HFFc6 (cell line): ENCODE measurements around the gene LIN54. TPM values are rescaled to one million over a fixed set of nuclear protein-coding genes. Genes with fewer than 3 reads are reported as not detected.

ENCODE experiments used
- DNase-seq: peaks from one replicate; pipeline ENCODE4 v3.0.0-alpha.2; 2018
- H3K27ac Mint-ChIP-seq: 2 replicates; pipeline ENCODE4 v1.8.0; 2020; ENCODE audit warnings: mild to moderate bottlenecking, mixed read lengths
- H3K27me3 Mint-ChIP-seq: 2 replicates; pipeline ENCODE4 v1.8.0; 2021; ENCODE audit warnings: mild to moderate bottlenecking, moderate library complexity, mixed read lengths; ENCODE audit not compliant: insufficient read depth
- H3K36me3 Mint-ChIP-seq: 2 replicates; pipeline ENCODE4 v1.8.0; 2021; ENCODE audit warnings: low read depth, mixed read lengths
- H3K4me1 Mint-ChIP-seq: 2 replicates; pipeline ENCODE4 v1.8.0; 2020; ENCODE audit warnings: low read depth, mixed read lengths
- H3K4me3 Mint-ChIP-seq: 2 replicates; pipeline ENCODE4 v1.8.0; 2020; ENCODE audit warnings: mild to moderate bottlenecking, moderate library complexity, mixed read lengths
- H3K9me3 Mint-ChIP-seq: 2 replicates; pipeline ENCODE4 v1.8.0; 2020; ENCODE audit warnings: mild to moderate bottlenecking, mixed read lengths
- total RNA-seq, 6 experiments: library from RNA; stranded (reverse); fragmentation: NEBNext Ultra II Directional; extraction: Animal tissue kit (Norgen Biotek cat#: 25700); gene quantifications; 2 replicates in 1 of 6; 3 replicates in 5 of 6; pipeline ENCODE4 v1.2.3, GENCODE V29; 2021
- TF ChIP-seq, protein P1 (sequence below): fragments of 200-600 bp; sonication (generic); IDR thresholded peaks from 2 replicates; pipeline ENCODE4 v1.5.0; 2021; ENCODE audit warnings: antibody characterized with exemption, mild to moderate bottlenecking

Gene LIN54
- total RNA-seq, 6 experiments from 2014 or later, result 13.8 to 20.5 (median 18.6) TPM

- DNase-seq, result peak; percentile 65
- TF ChIP-seq, protein P1, sequence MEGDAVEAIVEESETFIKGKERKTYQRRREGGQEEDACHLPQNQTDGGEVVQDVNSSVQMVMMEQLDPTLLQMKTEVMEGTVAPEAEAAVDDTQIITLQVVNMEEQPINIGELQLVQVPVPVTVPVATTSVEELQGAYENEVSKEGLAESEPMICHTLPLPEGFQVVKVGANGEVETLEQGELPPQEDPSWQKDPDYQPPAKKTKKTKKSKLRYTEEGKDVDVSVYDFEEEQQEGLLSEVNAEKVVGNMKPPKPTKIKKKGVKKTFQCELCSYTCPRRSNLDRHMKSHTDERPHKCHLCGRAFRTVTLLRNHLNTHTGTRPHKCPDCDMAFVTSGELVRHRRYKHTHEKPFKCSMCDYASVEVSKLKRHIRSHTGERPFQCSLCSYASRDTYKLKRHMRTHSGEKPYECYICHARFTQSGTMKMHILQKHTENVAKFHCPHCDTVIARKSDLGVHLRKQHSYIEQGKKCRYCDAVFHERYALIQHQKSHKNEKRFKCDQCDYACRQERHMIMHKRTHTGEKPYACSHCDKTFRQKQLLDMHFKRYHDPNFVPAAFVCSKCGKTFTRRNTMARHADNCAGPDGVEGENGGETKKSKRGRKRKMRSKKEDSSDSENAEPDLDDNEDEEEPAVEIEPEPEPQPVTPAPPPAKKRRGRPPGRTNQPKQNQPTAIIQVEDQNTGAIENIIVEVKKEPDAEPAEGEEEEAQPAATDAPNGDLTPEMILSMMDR, result no peak
- Mint-ChIP-seq H3K4me1 (peaks cover 26% of the 10 kb centered on the region), H3K9me3 (no peaks in the 10 kb centered on the region), H3K4me3 (peak overlapping the region; percentile 26; the same call in 1 of the 2 replicates), H3K36me3 (peaks cover 31% of the 10 kb centered on the region), H3K27me3 (no peaks in the 10 kb centered on the region), H3K27ac (peak overlapping the region; percentile 69)
Observed at GRCh38 chr4:82975792-82976191, 34.8 kb downstream of the LIN54 start.

DNA sequence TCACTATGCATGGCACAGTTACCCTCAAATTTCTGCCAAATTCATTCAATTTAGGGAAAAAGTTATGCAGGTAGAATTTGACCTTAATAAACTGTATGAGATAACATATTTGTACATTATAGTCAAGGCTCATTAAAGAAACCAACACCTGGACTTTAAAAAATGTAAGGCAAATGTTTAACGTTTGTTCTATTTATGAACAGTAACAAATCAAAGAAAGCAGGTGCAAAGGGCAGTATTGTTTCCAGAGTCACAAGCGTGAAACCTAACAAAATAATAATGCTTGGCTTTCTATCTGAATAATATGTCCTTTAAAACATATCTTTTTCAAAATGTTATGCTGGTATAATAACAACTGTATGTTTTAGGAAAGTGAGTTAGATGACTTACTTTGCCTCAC is 41.2 kb downstream of the LIN54 start:
- H3K36me3 Mint-ChIP-seq, result peaks cover 38% of the 10 kb centered on the region
- no peak overlapping the region for H3K4me3 Mint-ChIP-seq
- H3K27ac Mint-ChIP-seq, result no peak overlapping the region
- no peaks in the 10 kb centered on the region for H3K9me3 Mint-ChIP-seq
- no peaks in the 10 kb centered on the region for H3K4me1 Mint-ChIP-seq
- TF ChIP-seq, protein P1, result no peak
- no peak for DNase-seq
- H3K27me3 Mint-ChIP-seq, result peaks cover 2% of the 10 kb centered on the region; the same call in 1 of the 2 replicates

DNA sequence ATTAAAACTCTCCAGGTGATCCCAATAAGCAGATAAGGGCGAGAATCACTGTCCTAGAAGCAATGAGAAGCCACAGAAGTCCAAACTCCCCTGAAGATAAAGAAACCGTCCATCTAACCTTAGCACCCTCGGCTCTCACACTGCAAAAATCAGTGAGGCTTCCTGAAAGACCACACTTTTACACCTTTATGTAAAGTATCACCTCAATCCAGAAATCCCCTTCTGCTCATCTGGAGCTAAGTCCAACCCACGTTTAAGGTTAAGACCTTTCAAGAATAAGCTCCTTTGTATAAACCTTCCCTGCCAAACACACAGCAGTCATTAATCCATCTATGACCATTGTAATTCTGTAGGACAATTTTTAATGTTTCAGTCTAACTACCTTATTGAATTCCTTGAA is 41.7 kb downstream of the LIN54 start:
- H3K36me3 Mint-ChIP-seq, result peaks cover 38% of the 10 kb centered on the region
- no peaks in the 10 kb centered on the region for H3K9me3 Mint-ChIP-seq
- no peaks in the 10 kb centered on the region for H3K4me1 Mint-ChIP-seq
- H3K4me3 Mint-ChIP-seq, result no peak overlapping the region
- TF ChIP-seq, protein P1, result no peak
- no peak for DNase-seq
- H3K27ac Mint-ChIP-seq, result no peak overlapping the region
- peaks cover 2% of the 10 kb centered on the region; the same call in 1 of the 2 replicates for H3K27me3 Mint-ChIP-seq

- Mint-ChIP-seq H3K27ac (no peak overlapping the region), H3K27me3 (peaks cover 2% of the 10 kb centered on the region; the same call in 1 of the 2 replicates), H3K9me3 (no peaks in the 10 kb centered on the region), H3K36me3 (peaks cover 43% of the 10 kb centered on the region), H3K4me1 (no peaks in the 10 kb centered on the region), H3K4me3 (no peak overlapping the region)
- no peak for DNase-seq
- TF ChIP-seq, protein P1, result no peak
Observed at GRCh38 chr4:82965763-82966162, 44.9 kb downstream of the LIN54 start.

DNA sequence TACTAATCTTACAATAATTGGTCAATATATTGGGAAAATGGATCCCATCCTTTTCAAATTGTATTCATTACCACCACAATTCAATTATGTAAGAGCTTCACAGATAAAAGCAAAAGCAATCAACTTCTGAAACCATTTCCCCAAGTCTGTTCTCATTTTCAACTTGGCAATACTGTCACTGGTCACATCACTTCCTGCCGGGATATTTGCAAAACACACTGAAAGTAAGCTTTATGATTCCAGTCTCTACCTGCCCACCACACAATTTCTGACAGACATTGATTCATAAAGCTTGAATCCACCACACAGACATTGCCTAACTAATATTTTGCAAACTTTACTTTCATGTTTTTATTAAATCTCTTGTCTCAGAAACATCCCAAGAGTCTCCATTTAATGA is 53.6 kb downstream of the LIN54 start:
- no peak for DNase-seq
- H3K9me3 Mint-ChIP-seq, result no peaks in the 10 kb centered on the region
- peaks cover 20% of the 10 kb centered on the region for H3K36me3 Mint-ChIP-seq
- H3K27ac Mint-ChIP-seq, result no peak overlapping the region
- no peaks in the 10 kb centered on the region for H3K4me1 Mint-ChIP-seq
- H3K4me3 Mint-ChIP-seq, result no peak overlapping the region
- H3K27me3 Mint-ChIP-seq, result no peaks in the 10 kb centered on the region; the same call in 1 of the 2 replicates
- TF ChIP-seq, protein P1, result no peak

GRCh38 chr4:82954212-82954611 is 56.4 kb downstream of the LIN54 start:
- no peak overlapping the region for H3K4me3 Mint-ChIP-seq
- no peak overlapping the region for H3K27ac Mint-ChIP-seq
- no peaks in the 10 kb centered on the region; the same call in 1 of the 2 replicates for H3K27me3 Mint-ChIP-seq
- DNase-seq, result no peak
- TF ChIP-seq, protein P1, result no peak
- peaks cover 8% of the 10 kb centered on the region for H3K4me1 Mint-ChIP-seq
- no peaks in the 10 kb centered on the region for H3K9me3 Mint-ChIP-seq
- H3K36me3 Mint-ChIP-seq, result peaks cover 24% of the 10 kb centered on the region
